Bronchial epithelial cell (primary cell): ENCODE data around the gene NECAB3. TPM values are rescaled to one million over a fixed set of nuclear protein-coding genes. Genes with fewer than 3 reads are reported as not detected.
A peak's percentile ranks its signal among the peaks of the same experiment; 100 is the strongest.
"Not testable (repeated sequence)": the region's sequence is repeated elsewhere in the genome, so short reads cannot be mapped to it uniquely, and the experiment has no call there.

Experiments
- DNase-seq: peaks from one replicate; pipeline ENCODE4 v3.0.0-alpha.2; 2010; ENCODE audit warnings: low read depth
- FAIRE-seq: peaks from 2 replicates; lab custom pipeline; 2011; peaks lifted over from hg19 to GRCh38; lab: Jason Lieb, UNC
- H3K27me3 ChIP-seq: 2 replicates; pipeline ENCODE4 v1.5.1; 2011; ENCODE audit warnings: low read length; ENCODE audit not compliant: control insufficient read depth, insufficient read depth
- H3K36me3 ChIP-seq: 2 replicates; pipeline ENCODE4 v1.5.1; 2011; ENCODE audit warnings: low read length; ENCODE audit not compliant: control insufficient read depth, insufficient read depth
- H3K4me3 ChIP-seq: 2 replicates; pipeline ENCODE4 v1.5.1; 2011; ENCODE audit warnings: mild to moderate bottlenecking, low read depth, low read length, control low read depth
- CTCF ChIP-seq: IDR thresholded peaks from 2 replicates; pipeline ENCODE4 v1.5.1; 2011; ENCODE audit warnings: mild to moderate bottlenecking, moderate library complexity, low read length, control low read depth, inconsistent platforms; ENCODE audit not compliant: insufficient read depth, severe bottlenecking
- total RNA-seq: library from RNA; depleted of rRNA; stranded (reverse); fragments of >200 nt; gene quantifications from 2 replicates; pipeline ENCODE4 v1.2.1, GENCODE V29; 2014

Gene NECAB3
- total RNA-seq, 1 donor from 2014 or later, result 8.7 TPM

GRCh38 chr20:33707668-33708067 lies 33.4 kb upstream of the NECAB3 start:
- DNase-seq (no peak), FAIRE-seq (no peak)
- Histone ChIP-seq H3K4me3 (no peak overlapping the region), H3K36me3 (peaks cover 2% of the 10 kb centered on the region), H3K27me3 (no peaks in the 10 kb centered on the region)
- no peak for TF ChIP-seq CTCF

- Histone ChIP-seq H3K36me3 (peaks cover 1% of the 10 kb centered on the region), H3K27me3 (no peaks in the 10 kb centered on the region), H3K4me3 (no peak overlapping the region)
- no peak for TF ChIP-seq CTCF
- FAIRE-seq, result no peak
- DNase-seq, result peak; percentile 72
Measured at GRCh38 chr20:33704197-33704924, 30.1 kb upstream of the NECAB3 start.

GRCh38 chr20:33703498-33704137 lies 29.4 kb upstream of the NECAB3 start:
- no peak for DNase-seq
- no peak for TF ChIP-seq CTCF
- no peaks in the 10 kb centered on the region for H3K27me3 ChIP-seq
- no peak overlapping the region for H3K4me3 ChIP-seq
- FAIRE-seq, result no peak
- H3K36me3 ChIP-seq, result peaks cover 1% of the 10 kb centered on the region

- TF ChIP-seq CTCF, result no peak
- FAIRE-seq (no peak), DNase-seq (no peak)
- Histone ChIP-seq H3K4me3 (no peak overlapping the region), H3K36me3 (peaks cover 1% of the 10 kb centered on the region), H3K27me3 (no peaks in the 10 kb centered on the region)
Measured at GRCh38 chr20:33702861-33703260, 28.6 kb upstream of the NECAB3 start.

GRCh38 chr20:33701629-33702450 lies 27.6 kb upstream of the NECAB3 start:
- no peak for DNase-seq
- Histone ChIP-seq H3K4me3 (no peak overlapping the region), H3K36me3 (no peaks in the 10 kb centered on the region), H3K27me3 (no peaks in the 10 kb centered on the region)
- TF ChIP-seq CTCF, result no peak
- no peak for FAIRE-seq

- not testable (repeated sequence) for H3K27me3 ChIP-seq, H3K36me3 ChIP-seq, H3K4me3 ChIP-seq, FAIRE-seq, DNase-seq
Measured at GRCh38 chr20:33700696-33701441, 26.6 kb upstream of the NECAB3 start.

- not testable (repeated sequence) for H3K27me3 ChIP-seq, FAIRE-seq, DNase-seq, H3K36me3 ChIP-seq, H3K4me3 ChIP-seq
Measured at GRCh38 chr20:33698966-33699365, 24.7 kb upstream of the NECAB3 start.
